Fibroblast of villous mesenchyme (primary cell): ENCODE results near the gene NEK5. TPM values are rescaled to one million over a fixed set of nuclear protein-coding genes. Genes with fewer than 3 reads are reported as not detected.
A peak's percentile ranks its signal among the peaks of the same experiment; 100 is the strongest.

Source experiments
- DNase-seq: peaks from one replicate; pipeline ENCODE4 v3.0.0-alpha.2; 2010; ENCODE audit warnings: low read depth
- H3K4me3 ChIP-seq: 2 replicates; pipeline ENCODE4 v1.5.1; 2011; ENCODE audit warnings: low read depth, mild to moderate bottlenecking, low read length
- CTCF ChIP-seq: IDR thresholded peaks from 2 replicates; pipeline ENCODE4 v1.5.1; 2012; ENCODE audit warnings: low read depth, mild to moderate bottlenecking, low read length; ENCODE audit not compliant: insufficient read depth
- total RNA-seq: library from RNA; depleted of rRNA; stranded (reverse); fragments of >200 nt; gene quantifications from 2 replicates; pipeline ENCODE4 v1.2.3, GENCODE V29; 2012

Gene NEK5
- total RNA-seq, 1 donor: under 0.01 TPM

DNA sequence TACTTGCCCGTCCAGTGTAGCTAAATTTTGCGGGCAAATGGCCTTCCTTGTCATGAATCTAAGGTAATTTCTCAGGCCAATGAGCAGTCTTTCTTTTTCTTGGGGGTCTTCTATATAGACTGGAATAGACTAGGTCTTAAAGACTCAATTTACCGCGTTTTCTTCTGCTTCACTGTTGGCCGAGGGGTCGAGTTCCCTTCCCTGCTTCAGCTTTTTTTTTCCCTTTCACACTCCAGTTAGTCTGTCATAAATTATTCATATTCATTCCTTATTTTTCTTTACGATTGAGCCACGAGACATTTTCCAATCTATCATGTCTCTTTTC, 116.4 kb downstream of the NEK5 start:
- no peak for TF ChIP-seq CTCF
- no peak for DNase-seq
- peak overlapping the region; percentile 96 for H3K4me3 ChIP-seq

DNA sequence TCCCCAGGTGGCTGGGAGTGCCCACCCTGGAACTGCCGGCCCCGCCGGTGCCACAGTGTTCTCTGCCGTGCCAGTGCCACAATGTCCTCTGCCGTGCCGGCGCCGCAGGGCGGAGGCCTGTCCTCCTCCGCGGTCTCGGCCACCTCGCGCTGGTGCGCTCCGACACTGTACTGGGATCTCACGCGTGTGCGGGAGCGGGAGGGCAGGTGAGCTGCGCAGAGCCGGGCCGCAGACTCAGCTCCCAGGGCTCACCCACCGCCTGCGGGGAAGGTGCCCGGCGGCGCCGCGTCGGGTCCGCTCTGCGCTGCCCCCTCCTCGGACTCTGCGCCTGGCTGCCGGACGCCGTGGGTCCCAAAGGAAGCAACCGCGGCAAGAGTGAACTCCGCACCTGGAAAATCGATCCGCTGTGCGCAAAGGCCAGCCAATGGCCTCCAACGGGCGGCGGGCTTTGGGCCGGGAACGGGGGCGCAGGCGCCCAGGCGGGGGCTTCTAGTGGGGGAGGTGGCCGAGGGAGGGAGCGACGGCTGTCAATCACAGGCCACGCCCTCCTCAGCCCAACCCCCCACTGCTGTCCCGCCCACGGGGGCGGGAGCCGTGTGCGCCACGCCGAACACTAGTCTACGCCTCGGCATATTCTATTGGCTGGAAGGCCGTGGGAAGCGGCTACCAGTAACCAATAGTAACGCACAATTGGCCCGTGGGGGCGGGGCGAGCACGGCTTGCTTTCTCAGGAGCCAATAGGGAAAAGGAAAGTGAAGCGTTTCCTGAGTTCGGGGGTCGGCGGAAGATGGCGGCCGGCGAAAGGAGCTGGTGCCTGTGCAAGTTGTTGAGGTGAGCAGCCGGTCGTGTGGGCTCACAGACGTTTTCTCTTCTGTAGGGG, 117.0 kb downstream of the NEK5 start, which contains the start of gene ALG11:
ALG11 (plus strand) TSS at position 767 of the 880 bp plus-strand sequence; CDS start at position 788, 21 bp downstream.
- H3K4me3 ChIP-seq: peak within 1 kb of the TSS; percentile 96
- DNase-seq: peak; percentile 98
- no peak for TF ChIP-seq CTCF

GRCh38 chr13:52010890-52011631, 117.8 kb downstream of the NEK5 start, which contains the start of gene ATP7B:
Gene ATP7B (minus strand): TSS chr13:52011450. CDS start chr13:52011337, 113 bp downstream.
- peak; percentile 24 for DNase-seq
- no peak for TF ChIP-seq CTCF
- peak within 1 kb of the TSS; percentile 96 for H3K4me3 ChIP-seq

DNA sequence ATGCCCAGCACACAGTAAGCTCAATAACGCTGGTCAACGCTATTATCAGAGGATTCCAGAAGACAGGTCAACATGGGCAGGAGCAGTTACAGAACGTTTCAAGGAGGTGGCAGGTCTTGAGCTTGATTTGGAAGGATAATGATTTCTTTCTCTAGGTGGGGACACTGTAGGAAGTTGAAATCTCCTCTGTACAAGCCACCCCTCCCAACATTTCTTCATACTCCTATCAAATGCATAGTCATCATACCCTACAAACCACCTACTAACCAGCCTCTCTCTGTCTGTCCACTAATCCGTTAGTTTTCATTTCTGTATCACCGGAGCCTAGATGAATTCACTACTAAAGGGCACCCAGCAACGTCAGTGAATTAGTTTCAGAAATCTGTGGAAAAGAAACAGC, 118.9 kb downstream of the NEK5 start:
- H3K4me3 ChIP-seq: no peak overlapping the region
- no peak for DNase-seq
- TF ChIP-seq CTCF: no peak

GRCh38 chr13:52006523-52007245, 122.2 kb downstream of the NEK5 start:
- H3K4me3 ChIP-seq: no peak overlapping the region
- no peak for DNase-seq
- no peak for TF ChIP-seq CTCF

DNA sequence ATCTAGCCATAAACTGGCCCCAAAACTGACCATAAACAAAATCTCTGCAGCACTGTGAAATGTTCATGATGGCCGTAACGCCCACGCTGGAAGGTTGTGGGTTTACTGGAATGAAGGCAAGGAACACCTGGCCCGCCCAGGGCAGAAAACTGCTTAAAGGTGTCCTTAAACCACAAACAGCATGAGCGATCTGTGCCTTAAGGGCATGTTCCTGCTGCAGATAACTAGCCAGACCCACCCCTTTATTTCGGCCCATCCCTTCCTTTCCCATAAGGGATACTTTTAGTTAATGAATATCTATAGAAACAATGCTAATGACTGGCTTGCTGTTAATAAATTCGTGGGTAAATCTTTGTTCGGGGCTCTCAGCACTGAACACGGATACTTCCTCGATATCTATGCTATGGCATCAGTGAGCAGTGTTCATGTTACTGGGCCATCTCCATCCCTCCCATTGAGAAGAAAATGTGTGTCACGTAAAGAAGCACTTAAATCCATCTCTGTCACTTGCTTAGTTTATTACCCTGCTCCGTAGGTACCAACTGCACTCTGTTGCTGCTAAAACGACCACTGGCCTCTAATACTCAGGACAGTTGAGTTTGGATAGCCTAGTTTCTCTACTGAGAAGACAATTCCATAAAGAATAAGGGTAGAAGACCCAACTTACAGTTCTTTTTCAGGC, 122.9 kb downstream of the NEK5 start:
- DNase-seq: no peak
- no peak for TF ChIP-seq CTCF
- no peak overlapping the region for H3K4me3 ChIP-seq
